Fibroblast of mammary gland (primary cell): ENCODE results near the gene GOLGB1.

Experiments used
- DNase-seq: peaks from one replicate; pipeline ENCODE4 v3.0.0-alpha.2; 2010; ENCODE audit warnings: low read depth
- H3K4me3 ChIP-seq: 2 replicates; pipeline ENCODE4 v1.5.1; 2011; ENCODE audit warnings: low read depth, mild to moderate bottlenecking, low read length, moderate library complexity; ENCODE audit not compliant: control insufficient read depth
- TF ChIP-seq, protein P1 (sequence below): conservative IDR thresholded peaks from 2 replicates; pipeline ENCODE4 v1.5.1; 2011; ENCODE audit warnings: low read depth, low read length, inconsistent platforms; ENCODE audit not compliant: control insufficient read depth, insufficient read depth

GOLGB1 gene

GRCh38 chr3:121619691-121620090 lies 129.8 kb downstream of the GOLGB1 start:
- H3K4me3 ChIP-seq, result no peak overlapping the region
- DNase-seq, result no peak
- TF ChIP-seq, protein P1, sequence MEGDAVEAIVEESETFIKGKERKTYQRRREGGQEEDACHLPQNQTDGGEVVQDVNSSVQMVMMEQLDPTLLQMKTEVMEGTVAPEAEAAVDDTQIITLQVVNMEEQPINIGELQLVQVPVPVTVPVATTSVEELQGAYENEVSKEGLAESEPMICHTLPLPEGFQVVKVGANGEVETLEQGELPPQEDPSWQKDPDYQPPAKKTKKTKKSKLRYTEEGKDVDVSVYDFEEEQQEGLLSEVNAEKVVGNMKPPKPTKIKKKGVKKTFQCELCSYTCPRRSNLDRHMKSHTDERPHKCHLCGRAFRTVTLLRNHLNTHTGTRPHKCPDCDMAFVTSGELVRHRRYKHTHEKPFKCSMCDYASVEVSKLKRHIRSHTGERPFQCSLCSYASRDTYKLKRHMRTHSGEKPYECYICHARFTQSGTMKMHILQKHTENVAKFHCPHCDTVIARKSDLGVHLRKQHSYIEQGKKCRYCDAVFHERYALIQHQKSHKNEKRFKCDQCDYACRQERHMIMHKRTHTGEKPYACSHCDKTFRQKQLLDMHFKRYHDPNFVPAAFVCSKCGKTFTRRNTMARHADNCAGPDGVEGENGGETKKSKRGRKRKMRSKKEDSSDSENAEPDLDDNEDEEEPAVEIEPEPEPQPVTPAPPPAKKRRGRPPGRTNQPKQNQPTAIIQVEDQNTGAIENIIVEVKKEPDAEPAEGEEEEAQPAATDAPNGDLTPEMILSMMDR, result no peak
